Mucosa of rectum (tissue), 2 donors: ENCODE data around the gene SLC37A1.
"Not testable (repeated sequence)": the region's sequence is repeated elsewhere in the genome, so short reads cannot be mapped to it uniquely, and the experiment has no call there.

Source experiments
- H3K27ac ChIP-seq, 2 donors: one replicate each; pipeline ENCODE4 v1.7.0; 2013; ENCODE audit warnings: inconsistent platforms in 2 of 2, low read depth in 2 of 2, low read length in 2 of 2
- H3K27me3 ChIP-seq, 2 donors: one replicate each; pipeline ENCODE4 v1.7.0; 2013; ENCODE audit warnings: low read length in 2 of 2; ENCODE audit not compliant: control insufficient read depth in 2 of 2, insufficient read depth in 2 of 2
- H3K36me3 ChIP-seq, 2 donors: one replicate each; pipeline ENCODE4 v1.7.0; 2013; ENCODE audit warnings: low read length in 2 of 2; ENCODE audit not compliant: control insufficient read depth in 2 of 2, insufficient read depth in 2 of 2
- H3K4me1 ChIP-seq, 2 donors: one replicate each; pipeline ENCODE4 v1.7.0; 2013; ENCODE audit warnings: low read length in 2 of 2, mild to moderate bottlenecking in 1 of 2; ENCODE audit not compliant: control insufficient read depth in 2 of 2, insufficient read depth in 2 of 2
- H3K4me3 ChIP-seq, 2 donors: one replicate each; pipeline ENCODE4 v1.7.0; 2013; ENCODE audit warnings: low read length in 2 of 2
- H3K9ac ChIP-seq, 2 donors: one replicate each; pipeline ENCODE4 v1.7.0; 2013; ENCODE audit warnings: low read length in 2 of 2, low read depth in 1 of 2, mild to moderate bottlenecking in 1 of 2
- H3K9me3 ChIP-seq, 2 donors: one replicate each; pipeline ENCODE4 v1.7.0; 2013; ENCODE audit warnings: low read length in 2 of 2; ENCODE audit not compliant: control insufficient read depth in 2 of 2
- donor health status: healthy.
- donor health status: Normal muscosa, but diverticular disease.

The SLC37A1 gene

DNA sequence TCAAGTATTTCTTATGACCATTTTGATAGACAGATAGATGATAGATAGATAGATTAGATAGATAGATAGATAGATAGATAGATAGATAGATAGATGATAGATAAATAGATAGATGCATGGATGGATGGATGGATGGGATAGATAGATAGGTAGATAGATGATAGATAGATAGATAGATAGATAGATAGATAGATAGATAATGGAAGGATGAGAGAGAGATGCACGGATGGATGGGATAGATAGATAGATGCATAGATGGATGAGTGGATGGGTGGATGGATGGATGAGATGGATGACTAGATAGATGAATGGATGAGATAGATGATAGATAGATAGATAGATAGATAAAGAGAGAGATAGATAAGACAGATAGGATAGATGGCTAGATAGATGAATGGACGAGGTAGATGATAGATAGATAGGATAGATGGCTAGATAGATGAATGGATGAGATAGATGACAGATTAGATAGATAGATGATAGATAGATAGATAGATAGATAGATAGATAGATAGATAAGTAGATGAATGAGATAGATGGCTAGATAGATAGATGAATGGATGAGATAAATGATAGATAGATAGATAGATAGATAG lies 114.9 kb downstream of the SLC37A1 start:
- H3K27ac ChIP-seq, H3K9me3 ChIP-seq, H3K9ac ChIP-seq, H3K27me3 ChIP-seq, H3K4me3 ChIP-seq, H3K36me3 ChIP-seq: not testable (repeated sequence)
- peaks cover 9 to 12% of the 10 kb centered on the region in 2 donors for H3K4me1 ChIP-seq

GRCh38 chr21:42629933-42630589 lies 116.4 kb downstream of the SLC37A1 start:
- Histone ChIP-seq H3K9me3 (no peaks in the 10 kb centered on the region), H3K4me3 (no peak overlapping the region), H3K9ac (no peak overlapping the region), H3K27ac (no peak overlapping the region), H3K36me3 (no peaks in the 10 kb centered on the region), H3K27me3 (no peaks in the 10 kb centered on the region), H3K4me1 (no peaks in the 10 kb centered on the region)

GRCh38 chr21:42630626-42631025 lies 117.0 kb downstream of the SLC37A1 start:
- H3K9ac ChIP-seq: no peak overlapping the region
- no peaks in the 10 kb centered on the region for H3K36me3 ChIP-seq
- H3K9me3 ChIP-seq: no peaks in the 10 kb centered on the region
- no peak overlapping the region for H3K27ac ChIP-seq
- H3K4me3 ChIP-seq: no peak overlapping the region
- H3K27me3 ChIP-seq: no peaks in the 10 kb centered on the region
- no peaks in the 10 kb centered on the region for H3K4me1 ChIP-seq
